Right renal pelvis (tissue), 4 donors: ENCODE results near the gene FAS. TPM values are rescaled to one million over a fixed set of nuclear protein-coding genes. Genes with fewer than 3 reads are reported as not detected.
A peak's percentile ranks its signal among the peaks of the same experiment; 100 is the strongest.

Experiments
- DNase-seq, 4 donors: peaks; one replicate each; pipeline ENCODE4 v3.0.0-alpha.2; 2013; ENCODE audit warnings: low read depth in 4 of 4, low spot score in 3 of 4, missing footprints in 1 of 4
- polyA plus RNA-seq, 4 donors: library from polyadenylated mRNA; unstranded; fragments of 120-200 nt; gene quantifications; one replicate each; pipeline ENCODE4 v1.2.1, GENCODE V29; 2013; ENCODE audit not compliant: insufficient read length in 4 of 4

The FAS gene
- polyA plus RNA-seq, 4 donors, result 9.8 to 13.9 (median 11.8) TPM

- peak; percentile 45 to 60 (median 53) for DNase-seq
These were observed 39.3 kb downstream of the FAS start for GRCh38 chr10:89029785-89030437.

- DNase-seq, result no peak
These were observed 40.2 kb downstream of the FAS start for GRCh38 chr10:89030791-89031190.

- DNase-seq, result peak in 1 of 4 donors; percentile 10
These were observed 41.7 kb downstream of the FAS start for GRCh38 chr10:89032141-89032891.

GRCh38 chr10:89035461-89035860 lies 44.9 kb downstream of the FAS start:
- no peak for DNase-seq

GRCh38 chr10:89037096-89037495 lies 46.5 kb downstream of the FAS start:
- no peak for DNase-seq

GRCh38 chr10:89042562-89042961 lies 52.0 kb downstream of the FAS start:
- DNase-seq, result no peak

- DNase-seq, result no peak
These were observed 52.5 kb downstream of the FAS start for GRCh38 chr10:89043052-89043451.

GRCh38 chr10:89047397-89047796 lies 56.8 kb downstream of the FAS start:
- no peak for DNase-seq

- no peak for DNase-seq
These were observed 61.0 kb downstream of the FAS start for GRCh38 chr10:89051593-89051992.

GRCh38 chr10:89053555-89053954 lies 63.0 kb downstream of the FAS start:
- no peak for DNase-seq

GRCh38 chr10:89055159-89055558 lies 64.6 kb downstream of the FAS start:
- no peak for DNase-seq

GRCh38 chr10:89062861-89063260 lies 72.3 kb downstream of the FAS start:
- no peak for DNase-seq

GRCh38 chr10:89063465-89063864 lies 72.9 kb downstream of the FAS start:
- DNase-seq, result no peak

GRCh38 chr10:89064748-89065147 lies 74.2 kb downstream of the FAS start:
- no peak for DNase-seq

Other genes starting within 250 kb of the FAS start
- not detected for gene LIPN, start 230.8 kb upstream of the FAS start, polyA plus RNA-seq
- under 1 TPM in 1 of 4 donors, not detected in 3; 0.23 TPM for gene LIPM, start 188.1 kb upstream of the FAS start, polyA plus RNA-seq
- under 1 TPM; 0.22 to 0.91 (median 0.56) TPM for gene ANKRD22, start 139.0 kb upstream of the FAS start, polyA plus RNA-seq
- 1 to 10 TPM; 1.8 to 2.3 (median 1.9) TPM for gene STAMBPL1, start 110.6 kb upstream of the FAS start, polyA plus RNA-seq
- gene ACTA2, start 38.0 kb upstream of the FAS start, polyA plus RNA-seq, result 100 to 1,000 TPM; 181 to 218 (median 197) TPM
- gene CH25H, start 216.5 kb downstream of the FAS start, polyA plus RNA-seq, result under 1 TPM in 3 of 4 donors, not detected in 1; 0.15 to 0.18 (median 0.16) TPM